Glutamatergic neuron (in vitro differentiated cells): ENCODE measurements around the gene KATNBL1. TPM values are rescaled to one million over a fixed set of nuclear protein-coding genes. Genes with fewer than 3 reads are reported as not detected.

ENCODE experiments used
- DNase-seq: peaks from one replicate; pipeline ENCODE4 v3.0.0; 2022
- H3K27ac Mint-ChIP-seq: one replicate; pipeline ENCODE4 v1.8.0; 2020; ENCODE audit warnings: mild to moderate bottlenecking, mixed read lengths, inconsistent platforms; ENCODE audit not compliant: unreplicated experiment
- H3K27me3 Mint-ChIP-seq: one replicate; pipeline ENCODE4 v1.8.0; 2020; ENCODE audit warnings: mild to moderate bottlenecking, moderate library complexity, mixed read lengths, inconsistent platforms; ENCODE audit not compliant: unreplicated experiment
- H3K36me3 Mint-ChIP-seq: one replicate; pipeline ENCODE4 v1.8.0; 2020; ENCODE audit warnings: mild to moderate bottlenecking, mixed read lengths, inconsistent platforms; ENCODE audit not compliant: unreplicated experiment
- H3K4me1 Mint-ChIP-seq: one replicate; pipeline ENCODE4 v1.8.0; 2020; ENCODE audit warnings: mild to moderate bottlenecking, low read depth, mixed read lengths, inconsistent platforms; ENCODE audit not compliant: unreplicated experiment
- H3K4me3 Mint-ChIP-seq: one replicate; pipeline ENCODE4 v1.8.0; 2020; ENCODE audit warnings: mild to moderate bottlenecking, mixed read lengths, inconsistent platforms; ENCODE audit not compliant: unreplicated experiment
- H3K9me3 Mint-ChIP-seq: one replicate; pipeline ENCODE4 v1.8.0; 2020; ENCODE audit warnings: mild to moderate bottlenecking, moderate library complexity, mixed read lengths, inconsistent platforms; ENCODE audit not compliant: unreplicated experiment
- total RNA-seq: library from RNA; stranded (reverse); fragmentation: NEBNext Ultra II Directional; extraction: Animal tissue kit (Norgen Biotek cat#: 25700); gene quantifications from one replicate; pipeline ENCODE4 v1.2.1, GENCODE V29; 2021; ENCODE audit not compliant: unreplicated experiment
- TF ChIP-seq, protein P1 (sequence below): fragments of 200-600 bp; sonication (generic); IDR thresholded peaks from one replicate; pipeline ENCODE4 v1.5.0; 2021; ENCODE audit not compliant: partially characterized antibody, unreplicated experiment

The KATNBL1 gene
- total RNA-seq, 1 donor from 2014 or later, result 64.7 TPM

DNA sequence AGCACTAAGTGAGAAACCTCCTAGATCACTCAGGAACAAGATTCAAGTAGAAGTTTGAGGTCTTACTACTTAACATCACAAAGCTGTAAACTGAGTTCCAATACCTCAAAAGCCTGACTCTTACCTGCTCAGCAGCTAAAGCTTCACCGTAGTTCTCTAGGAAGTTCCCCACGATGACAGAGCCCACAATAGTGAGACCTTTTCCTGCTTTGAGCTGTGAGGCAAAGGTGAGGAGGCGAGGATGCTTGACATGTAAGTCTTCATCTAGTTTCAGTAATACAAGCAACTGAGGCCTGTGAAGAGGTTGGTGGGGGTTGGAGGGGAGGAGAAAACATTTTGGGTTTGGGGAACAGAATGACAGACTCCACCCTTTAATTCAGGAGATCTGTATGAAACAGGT lies 30.6 kb upstream of the KATNBL1 start:
- no peaks in the 10 kb centered on the region for H3K27me3 Mint-ChIP-seq
- TF ChIP-seq, protein P1, sequence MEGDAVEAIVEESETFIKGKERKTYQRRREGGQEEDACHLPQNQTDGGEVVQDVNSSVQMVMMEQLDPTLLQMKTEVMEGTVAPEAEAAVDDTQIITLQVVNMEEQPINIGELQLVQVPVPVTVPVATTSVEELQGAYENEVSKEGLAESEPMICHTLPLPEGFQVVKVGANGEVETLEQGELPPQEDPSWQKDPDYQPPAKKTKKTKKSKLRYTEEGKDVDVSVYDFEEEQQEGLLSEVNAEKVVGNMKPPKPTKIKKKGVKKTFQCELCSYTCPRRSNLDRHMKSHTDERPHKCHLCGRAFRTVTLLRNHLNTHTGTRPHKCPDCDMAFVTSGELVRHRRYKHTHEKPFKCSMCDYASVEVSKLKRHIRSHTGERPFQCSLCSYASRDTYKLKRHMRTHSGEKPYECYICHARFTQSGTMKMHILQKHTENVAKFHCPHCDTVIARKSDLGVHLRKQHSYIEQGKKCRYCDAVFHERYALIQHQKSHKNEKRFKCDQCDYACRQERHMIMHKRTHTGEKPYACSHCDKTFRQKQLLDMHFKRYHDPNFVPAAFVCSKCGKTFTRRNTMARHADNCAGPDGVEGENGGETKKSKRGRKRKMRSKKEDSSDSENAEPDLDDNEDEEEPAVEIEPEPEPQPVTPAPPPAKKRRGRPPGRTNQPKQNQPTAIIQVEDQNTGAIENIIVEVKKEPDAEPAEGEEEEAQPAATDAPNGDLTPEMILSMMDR, result no peak

DNA sequence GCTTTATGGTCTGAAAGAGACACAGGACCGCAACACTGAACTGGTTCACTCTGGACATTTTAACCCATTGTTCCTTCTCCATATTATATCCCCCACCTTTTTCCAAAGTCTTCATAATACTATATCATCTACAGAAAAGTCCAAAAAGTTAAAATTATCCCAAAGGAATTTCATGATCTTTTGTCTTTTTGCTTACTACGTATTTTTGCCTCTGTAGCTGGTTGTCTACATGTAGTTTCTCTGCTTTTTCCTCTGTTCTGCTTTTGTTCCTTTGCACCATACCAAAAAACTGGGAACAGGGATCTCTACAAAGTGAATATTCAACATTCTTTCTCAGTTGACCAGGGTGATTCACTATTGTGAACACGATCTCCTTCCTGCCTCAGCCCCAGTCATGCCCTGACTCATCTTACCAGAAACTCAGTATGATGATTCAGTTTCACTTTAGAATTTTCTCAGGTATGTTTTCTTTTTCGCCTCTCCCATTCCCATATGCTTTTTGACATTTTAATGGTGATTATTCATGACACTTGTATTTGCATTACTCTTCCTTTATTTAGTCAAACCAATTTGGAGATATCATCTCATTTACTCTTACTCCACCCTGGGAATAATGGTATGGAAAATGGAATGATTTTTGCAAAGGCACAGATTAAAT lies 29.4 kb upstream of the KATNBL1 start:
- H3K4me3 Mint-ChIP-seq, result no peak overlapping the region
- no peak overlapping the region for H3K27ac Mint-ChIP-seq
- H3K27me3 Mint-ChIP-seq, result no peaks in the 10 kb centered on the region
- H3K4me1 Mint-ChIP-seq, result no peaks in the 10 kb centered on the region
- no peak for DNase-seq
- TF ChIP-seq, protein P1, result no peak
- H3K36me3 Mint-ChIP-seq, result no peaks in the 10 kb centered on the region
- H3K9me3 Mint-ChIP-seq, result no peaks in the 10 kb centered on the region

More for the DNA sequence above, 30.6 kb upstream of the KATNBL1 start:
- Mint-ChIP-seq H3K27ac (no peak overlapping the region), H3K36me3 (no peaks in the 10 kb centered on the region), H3K9me3 (no peaks in the 10 kb centered on the region), H3K4me1 (no peaks in the 10 kb centered on the region), H3K4me3 (no peak overlapping the region)
- DNase-seq, result no peak

DNA sequence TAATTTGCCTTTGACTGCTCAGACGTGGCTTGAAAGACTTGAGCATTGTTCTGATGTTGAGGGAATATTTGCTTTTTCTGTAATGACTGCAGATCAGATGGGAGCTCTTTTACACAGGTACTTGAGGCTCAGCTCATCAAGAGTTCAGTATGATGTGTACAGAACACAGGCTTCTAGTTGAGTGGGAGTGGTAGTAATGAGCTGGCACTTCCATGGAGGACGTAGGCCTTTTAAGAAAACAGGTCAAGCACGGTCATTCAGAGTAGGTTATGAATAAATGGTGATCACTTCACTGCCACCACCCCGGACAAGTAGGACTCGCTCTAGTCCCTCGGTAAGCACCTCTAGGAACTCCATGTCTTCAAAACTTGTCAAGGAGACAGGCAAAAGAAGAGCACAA lies 23.7 kb upstream of the KATNBL1 start:
- no peak for DNase-seq
- Mint-ChIP-seq H3K4me1 (no peaks in the 10 kb centered on the region), H3K36me3 (no peaks in the 10 kb centered on the region), H3K9me3 (no peaks in the 10 kb centered on the region), H3K27me3 (no peaks in the 10 kb centered on the region), H3K27ac (no peak overlapping the region), H3K4me3 (no peak overlapping the region)
- TF ChIP-seq, protein P1, result no peak

DNA sequence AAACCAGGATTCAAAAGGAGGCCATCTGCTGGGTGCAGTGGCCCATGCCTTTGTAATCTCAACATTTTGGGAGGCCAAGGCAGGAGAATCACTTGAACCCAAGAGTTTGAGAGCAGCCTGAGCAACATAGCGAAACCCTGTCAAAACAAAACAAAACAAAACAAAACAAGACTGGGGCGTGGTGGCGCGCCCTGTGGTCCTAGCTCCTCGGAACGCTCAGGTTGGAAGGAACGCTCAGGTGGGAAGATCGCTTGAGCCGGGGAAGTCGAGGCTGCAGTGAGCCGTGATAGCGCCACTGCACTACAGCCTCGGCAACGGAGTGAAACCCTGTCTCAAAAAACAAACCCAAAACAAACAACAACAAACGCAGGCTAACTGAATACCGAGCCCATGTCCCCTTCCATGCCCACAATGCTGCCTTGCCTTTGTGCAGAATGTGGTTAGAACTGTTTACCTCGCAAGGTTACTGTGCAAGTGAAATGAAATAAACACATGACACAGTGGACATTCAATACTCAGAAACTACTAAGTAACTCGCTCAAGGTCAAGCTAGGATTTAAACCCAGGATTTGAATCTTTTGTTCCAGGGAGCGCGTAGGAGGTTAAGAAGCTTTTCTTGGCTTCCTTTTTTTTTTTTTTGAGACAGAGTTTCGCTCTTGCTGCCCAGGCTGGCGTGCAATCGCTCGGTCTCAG lies 14.2 kb upstream of the KATNBL1 start:
- peaks cover 12% of the 10 kb centered on the region for H3K27me3 Mint-ChIP-seq
- H3K36me3 Mint-ChIP-seq, result no peaks in the 10 kb centered on the region
- TF ChIP-seq, protein P1, result no peak
- peak overlapping the region; percentile 96 for H3K27ac Mint-ChIP-seq
- H3K4me3 Mint-ChIP-seq, result peak overlapping the region; percentile 94
- H3K4me1 Mint-ChIP-seq, result peaks cover 4% of the 10 kb centered on the region
- no peak for DNase-seq
- H3K9me3 Mint-ChIP-seq, result peaks cover 13% of the 10 kb centered on the region

DNA sequence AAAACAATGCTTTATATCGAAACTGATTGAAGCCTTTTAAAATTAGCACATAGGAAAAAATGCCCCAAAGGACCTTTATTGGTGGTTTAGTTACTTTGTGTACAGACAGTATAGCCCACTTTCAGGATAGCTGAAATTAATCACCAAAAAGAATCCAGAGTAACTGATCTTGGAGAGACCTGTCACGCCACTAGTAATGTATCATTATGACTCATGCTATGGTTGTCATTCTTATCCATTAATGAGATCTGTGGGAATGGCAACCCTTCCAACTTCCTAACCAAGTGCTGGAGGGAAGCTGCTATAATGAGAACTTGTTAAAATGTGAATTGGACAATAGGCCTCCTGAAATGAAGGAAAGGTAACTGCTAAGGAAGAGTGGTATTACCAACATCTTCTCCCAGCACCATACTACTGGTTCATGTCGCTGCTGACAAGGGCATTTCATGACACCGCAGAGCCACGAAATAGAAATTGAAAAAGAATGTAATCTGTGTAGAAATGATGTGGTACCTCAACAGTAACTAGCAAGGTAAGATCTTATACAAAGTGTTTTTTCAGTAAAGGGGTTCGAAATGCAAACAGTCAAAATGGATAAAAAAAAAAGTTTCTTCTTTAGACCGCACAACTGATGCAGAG lies 7.8 kb upstream of the KATNBL1 start:
- no peak for DNase-seq
- Mint-ChIP-seq H3K4me3 (no peak overlapping the region), H3K9me3 (no peaks in the 10 kb centered on the region), H3K36me3 (no peaks in the 10 kb centered on the region), H3K27ac (no peak overlapping the region), H3K27me3 (peaks cover 4% of the 10 kb centered on the region), H3K4me1 (no peaks in the 10 kb centered on the region)
- TF ChIP-seq, protein P1, result no peak
